GM18505 (cell line): Measurements from ENCODE around the gene PLD4.
A peak's percentile ranks its signal among the peaks of the same experiment; 100 is the strongest.

Experiments
- ATAC-seq: cut with Tn5 transposase; IDR thresholded peaks from one replicate; pipeline ENCODE4 v1.9.1; 2021; ENCODE audit not compliant: unreplicated experiment
- POLR2A ChIP-seq: IDR thresholded peaks from 4 replicates; pipeline ENCODE4 v1.6.1; 2011; ENCODE audit warnings: borderline replicate concordance; ENCODE audit not compliant: insufficient read depth, insufficient read length; ENCODE audit errors: extremely low read depth

The PLD4 gene

GRCh38 chr14:104932676-104933631, 8.3 kb downstream of the PLD4 start:
- TF ChIP-seq POLR2A: no peak
- peak; percentile 57 for ATAC-seq

- no peak for TF ChIP-seq POLR2A
- no peak for ATAC-seq
Observed at GRCh38 chr14:104933746-104934733, 9.4 kb downstream of the PLD4 start.

- no peak for ATAC-seq
- TF ChIP-seq POLR2A: no peak
Observed at GRCh38 chr14:104935026-104935650, 10.5 kb downstream of the PLD4 start.

- TF ChIP-seq POLR2A: no peak
- no peak for ATAC-seq
Observed at GRCh38 chr14:104935955-104936354, 11.3 kb downstream of the PLD4 start.

- ATAC-seq: no peak
- TF ChIP-seq POLR2A: no peak
Observed at GRCh38 chr14:104936361-104937155, 11.9 kb downstream of the PLD4 start.

GRCh38 chr14:104937161-104937560, 12.5 kb downstream of the PLD4 start:
- ATAC-seq: no peak
- TF ChIP-seq POLR2A: no peak

GRCh38 chr14:104937694-104938365, 13.2 kb downstream of the PLD4 start:
- TF ChIP-seq POLR2A: no peak
- ATAC-seq: no peak

GRCh38 chr14:104938436-104938835, 13.8 kb downstream of the PLD4 start:
- TF ChIP-seq POLR2A: no peak
- ATAC-seq: no peak

GRCh38 chr14:104938960-104939359, 14.3 kb downstream of the PLD4 start:
- no peak for ATAC-seq
- TF ChIP-seq POLR2A: no peak

GRCh38 chr14:104939666-104940410, 15.2 kb downstream of the PLD4 start:
- TF ChIP-seq POLR2A: no peak
- no peak for ATAC-seq

GRCh38 chr14:104940526-104941150, 16.0 kb downstream of the PLD4 start:
- TF ChIP-seq POLR2A: no peak
- no peak for ATAC-seq
